NCI-H2107 treated with DMSO at 0.1 percent for 48 hours (cell line): ENCODE results near the gene KTN1.

Experiments used
- DNase-seq: peaks from one replicate; lab custom pipeline; 2025; ENCODE audit not compliant: unreplicated experiment; lab: John Stamatoyannopoulos, UW

The KTN1 gene, protein sequence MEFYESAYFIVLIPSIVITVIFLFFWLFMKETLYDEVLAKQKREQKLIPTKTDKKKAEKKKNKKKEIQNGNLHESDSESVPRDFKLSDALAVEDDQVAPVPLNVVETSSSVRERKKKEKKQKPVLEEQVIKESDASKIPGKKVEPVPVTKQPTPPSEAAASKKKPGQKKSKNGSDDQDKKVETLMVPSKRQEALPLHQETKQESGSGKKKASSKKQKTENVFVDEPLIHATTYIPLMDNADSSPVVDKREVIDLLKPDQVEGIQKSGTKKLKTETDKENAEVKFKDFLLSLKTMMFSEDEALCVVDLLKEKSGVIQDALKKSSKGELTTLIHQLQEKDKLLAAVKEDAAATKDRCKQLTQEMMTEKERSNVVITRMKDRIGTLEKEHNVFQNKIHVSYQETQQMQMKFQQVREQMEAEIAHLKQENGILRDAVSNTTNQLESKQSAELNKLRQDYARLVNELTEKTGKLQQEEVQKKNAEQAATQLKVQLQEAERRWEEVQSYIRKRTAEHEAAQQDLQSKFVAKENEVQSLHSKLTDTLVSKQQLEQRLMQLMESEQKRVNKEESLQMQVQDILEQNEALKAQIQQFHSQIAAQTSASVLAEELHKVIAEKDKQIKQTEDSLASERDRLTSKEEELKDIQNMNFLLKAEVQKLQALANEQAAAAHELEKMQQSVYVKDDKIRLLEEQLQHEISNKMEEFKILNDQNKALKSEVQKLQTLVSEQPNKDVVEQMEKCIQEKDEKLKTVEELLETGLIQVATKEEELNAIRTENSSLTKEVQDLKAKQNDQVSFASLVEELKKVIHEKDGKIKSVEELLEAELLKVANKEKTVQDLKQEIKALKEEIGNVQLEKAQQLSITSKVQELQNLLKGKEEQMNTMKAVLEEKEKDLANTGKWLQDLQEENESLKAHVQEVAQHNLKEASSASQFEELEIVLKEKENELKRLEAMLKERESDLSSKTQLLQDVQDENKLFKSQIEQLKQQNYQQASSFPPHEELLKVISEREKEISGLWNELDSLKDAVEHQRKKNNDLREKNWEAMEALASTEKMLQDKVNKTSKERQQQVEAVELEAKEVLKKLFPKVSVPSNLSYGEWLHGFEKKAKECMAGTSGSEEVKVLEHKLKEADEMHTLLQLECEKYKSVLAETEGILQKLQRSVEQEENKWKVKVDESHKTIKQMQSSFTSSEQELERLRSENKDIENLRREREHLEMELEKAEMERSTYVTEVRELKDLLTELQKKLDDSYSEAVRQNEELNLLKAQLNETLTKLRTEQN (N-terminal part only)

GRCh38 chr14:55579724-55580469, at the start of gene KTN1:
TSS of gene KTN1 (plus strand) at chr14:55580207. CDS start at chr14:55612049, 31,842 bp downstream.
- peak; percentile 77 for DNase-seq

DNA sequence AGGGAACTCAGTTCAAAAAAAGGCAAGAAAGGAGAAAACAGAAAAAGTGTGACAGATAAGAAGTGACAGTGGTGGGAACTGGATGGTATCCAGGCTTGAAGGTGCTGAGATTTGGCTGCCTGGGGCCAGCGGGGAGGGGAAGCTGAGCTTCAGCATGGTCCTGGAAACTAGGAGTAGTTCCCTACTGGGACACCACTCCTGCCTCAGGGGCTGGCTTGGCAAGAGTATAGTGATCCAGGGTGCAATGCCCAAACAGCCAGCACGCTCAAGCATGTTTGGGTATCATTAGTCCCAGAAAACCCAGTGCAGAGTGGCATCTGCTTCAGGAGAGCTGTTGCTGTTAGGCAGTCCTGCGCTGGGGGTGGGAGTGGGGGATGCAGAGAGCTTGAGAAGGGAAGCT, 49.5 kb upstream of the KTN1 start:
- no peak for DNase-seq

DNA sequence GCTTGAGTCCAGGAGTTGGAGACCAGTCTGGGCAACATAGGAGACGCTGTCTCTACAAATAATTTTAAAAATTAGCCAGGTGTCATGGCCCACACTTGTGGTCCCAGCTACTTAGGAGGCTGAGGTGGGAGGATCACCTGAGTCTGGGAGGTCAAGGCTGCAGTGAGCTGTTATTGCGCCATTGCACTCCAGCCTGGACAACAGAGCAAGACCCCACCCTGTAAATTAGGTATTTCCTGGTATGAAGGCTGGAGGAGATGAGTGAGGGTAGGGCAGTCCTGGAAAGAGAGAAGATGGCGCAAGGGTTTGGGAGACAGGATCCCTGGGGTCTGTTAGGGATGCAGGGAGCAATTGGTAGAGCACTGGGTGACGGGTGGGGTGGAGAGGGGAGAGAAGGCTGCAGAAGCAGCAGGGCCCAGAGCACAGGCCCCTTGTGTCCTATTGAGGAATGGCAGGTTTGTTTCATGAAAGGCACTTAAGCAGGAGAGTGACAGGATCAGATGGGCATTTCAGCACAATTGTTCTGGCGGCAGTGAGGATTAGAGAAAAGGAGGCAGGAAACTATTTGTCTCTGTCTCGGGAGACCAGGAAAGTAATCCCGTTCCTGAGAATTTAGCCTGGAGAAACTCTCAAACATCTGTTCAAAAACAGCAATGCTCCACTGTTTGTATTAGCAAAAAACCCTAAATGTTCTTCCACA, 47.2 kb upstream of the KTN1 start:
- DNase-seq = no peak

DNA sequence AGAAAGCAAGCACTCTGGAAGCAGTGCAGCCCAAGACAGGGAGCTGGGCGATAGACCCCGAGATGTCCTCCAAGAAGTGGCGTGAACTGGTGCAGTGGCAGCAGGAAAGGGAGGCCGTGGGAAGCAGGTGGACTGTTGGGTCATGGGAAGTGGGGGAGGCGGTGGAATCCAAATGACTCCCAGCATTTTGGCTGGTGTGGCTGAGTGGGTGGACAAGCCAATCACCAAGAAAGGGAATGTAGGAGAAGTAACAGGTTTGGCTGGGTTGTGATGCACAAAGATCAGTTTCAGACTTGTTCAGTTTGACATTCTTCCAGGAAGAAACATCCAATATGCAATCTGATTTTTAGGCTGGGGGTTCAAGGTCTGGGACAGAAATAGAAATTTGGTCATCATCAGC, 46.0 kb upstream of the KTN1 start:
- no peak for DNase-seq

GRCh38 chr14:55535516-55536203, 44.3 kb upstream of the KTN1 start:
- DNase-seq = no peak

DNA sequence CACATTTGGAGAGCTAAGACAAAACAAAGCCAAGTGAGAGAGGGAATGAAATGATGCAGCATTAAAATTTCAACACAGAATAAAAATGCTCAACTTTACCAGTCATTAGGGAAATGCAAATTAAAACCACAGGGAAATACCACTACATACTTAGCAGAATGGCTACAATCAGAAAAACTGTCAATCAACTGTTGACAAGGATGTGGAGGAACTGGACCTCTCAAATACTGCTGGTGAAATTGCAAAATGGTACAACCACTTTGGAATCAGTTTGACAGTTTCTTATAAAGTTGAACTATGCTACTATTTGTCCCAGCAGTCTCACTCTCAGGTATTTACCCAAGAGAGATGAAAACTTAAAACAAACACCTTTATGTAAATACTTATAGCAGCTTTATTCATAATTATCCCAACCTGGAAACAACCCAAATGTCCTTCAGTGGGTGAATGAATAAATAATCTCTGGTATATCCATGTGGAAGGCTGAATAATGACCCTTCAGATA, 43.8 kb upstream of the KTN1 start:
- DNase-seq = no peak

DNA sequence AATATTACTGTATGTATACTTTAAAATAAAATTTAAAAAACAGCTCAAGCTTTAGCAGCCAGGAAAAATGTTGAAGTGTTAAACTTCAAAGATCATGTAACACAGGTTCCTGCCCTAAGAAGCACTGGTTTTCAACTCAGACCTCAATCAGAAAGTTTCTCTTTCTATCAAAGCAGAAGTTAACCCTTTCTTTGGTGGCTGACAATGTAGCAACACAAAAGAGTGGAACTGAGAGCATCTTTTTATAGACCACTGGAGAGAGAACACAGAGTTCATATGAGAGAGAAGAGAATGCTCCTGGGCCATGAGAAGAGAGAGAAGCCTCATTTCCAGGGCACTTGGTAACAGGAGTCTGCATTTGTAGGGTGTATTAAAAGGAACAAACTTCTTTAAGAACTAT, 42.2 kb upstream of the KTN1 start:
- no peak for DNase-seq

- no peak for DNase-seq
Measured at GRCh38 chr14:55539975-55540374, 40.0 kb upstream of the KTN1 start.

DNA sequence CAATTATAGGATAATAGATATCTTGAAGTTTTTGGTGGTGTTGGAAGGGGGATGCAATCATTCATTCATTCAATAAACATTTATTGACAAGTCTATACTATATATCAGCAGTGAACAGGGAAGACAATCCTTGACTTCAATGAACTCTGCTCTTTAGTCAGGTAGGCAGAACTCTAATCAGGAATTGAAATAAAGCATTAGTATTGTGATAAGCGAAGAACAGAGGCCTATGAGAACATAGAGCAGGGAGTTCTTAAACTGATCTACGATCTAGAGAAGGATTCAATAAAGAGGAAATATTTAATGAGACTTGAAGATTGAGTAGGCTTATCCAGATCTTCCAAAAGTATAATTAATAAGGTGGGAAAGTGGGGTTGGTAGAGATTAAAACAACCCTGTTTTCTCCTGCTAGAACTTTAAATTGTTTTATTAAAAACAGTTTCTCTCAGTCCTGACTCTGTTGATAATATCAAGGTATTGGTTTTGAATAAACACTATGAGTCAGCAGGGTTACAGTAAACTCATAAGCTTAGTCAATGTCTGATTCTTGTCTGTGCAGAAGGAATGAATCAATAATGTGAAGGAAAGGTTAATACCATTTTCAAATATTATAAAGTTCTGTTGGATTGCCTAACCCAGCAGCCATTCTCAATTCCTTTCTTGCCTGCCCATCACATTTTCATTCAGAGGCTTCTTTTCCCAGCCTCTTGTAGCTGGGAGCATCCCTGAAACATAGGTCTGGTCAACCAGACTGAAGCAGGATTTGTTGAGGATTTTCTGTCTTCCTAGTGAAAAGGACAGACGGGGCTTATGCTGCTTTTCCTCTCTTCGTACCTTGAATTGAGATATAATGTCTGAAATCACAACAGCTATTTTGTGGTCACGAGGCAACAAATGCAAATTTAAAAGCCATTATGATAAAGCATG, 38.9 kb upstream of the KTN1 start:
- no peak for DNase-seq

DNA sequence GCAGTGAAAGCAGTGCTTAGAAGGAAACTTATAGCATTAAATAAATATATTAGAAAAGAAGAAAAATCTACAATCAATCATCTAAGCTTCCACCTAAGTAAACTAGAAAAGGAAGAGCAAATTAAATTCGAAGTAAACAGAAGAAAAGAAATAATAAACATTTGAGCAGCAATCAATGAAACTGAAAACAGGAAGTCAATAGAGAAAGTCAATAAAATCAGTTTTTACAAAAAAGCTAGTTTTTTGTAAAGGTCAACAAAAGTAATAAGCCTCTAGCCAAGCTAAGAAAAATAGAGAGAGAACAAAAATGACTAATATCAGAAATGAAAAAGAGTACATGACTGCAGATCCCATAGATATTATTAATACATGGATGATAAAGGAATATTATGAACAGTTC, 34.2 kb upstream of the KTN1 start:
- DNase-seq = no peak

DNA sequence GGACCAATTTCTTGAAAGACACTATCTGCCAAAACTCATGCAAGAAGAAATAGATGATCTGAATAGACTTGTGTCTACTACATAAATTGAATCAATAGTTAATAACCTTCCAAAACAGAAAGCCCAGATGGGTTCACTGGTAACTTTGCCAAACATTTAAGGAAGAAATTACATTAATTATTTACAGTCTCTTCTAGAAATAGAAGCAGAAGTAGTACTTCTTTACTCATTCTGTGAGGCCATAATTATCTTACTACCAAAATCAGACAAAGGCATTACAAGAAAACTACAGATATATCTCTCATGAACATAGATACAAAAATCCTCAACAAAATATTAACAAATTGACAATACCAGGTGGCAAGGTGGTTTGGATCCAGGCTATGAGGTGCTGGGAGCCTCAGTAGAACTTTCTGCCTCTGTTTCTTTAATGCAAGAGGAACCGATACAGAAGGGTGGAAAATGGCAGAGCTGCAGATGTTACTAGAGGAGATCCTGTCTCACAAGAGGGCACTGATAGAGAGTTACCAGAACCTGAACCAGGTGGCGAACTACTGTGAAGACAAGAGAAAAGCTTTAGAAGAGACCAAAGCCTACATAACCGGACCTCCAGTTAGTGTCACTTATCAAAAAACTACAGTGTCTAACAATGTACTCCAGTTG, 33.7 kb upstream of the KTN1 start:
- DNase-seq = no peak

- no peak for DNase-seq
Measured at GRCh38 chr14:55547650-55548315, 32.2 kb upstream of the KTN1 start.

- DNase-seq = no peak
Measured at GRCh38 chr14:55553791-55554190, 26.2 kb upstream of the KTN1 start.

- peak; percentile 81 for DNase-seq
Measured at GRCh38 chr14:55556929-55557623, 22.9 kb upstream of the KTN1 start.

- DNase-seq = no peak
Measured at GRCh38 chr14:55562135-55562534, 17.9 kb upstream of the KTN1 start.

- DNase-seq = no peak
Measured at GRCh38 chr14:55568618-55569017, 11.4 kb upstream of the KTN1 start.
